Hepatocyte (in vitro differentiated cells): Measurements from ENCODE around the gene GDF15.

Experiments
- CTCF ChIP-seq: fragments of 200-600 bp; sonication (generic); IDR thresholded peaks from 2 replicates; pipeline ENCODE4 v1.5.1; 2016; ENCODE audit warnings: antibody characterized with exemption, mild to moderate bottlenecking; ENCODE audit not compliant: poor library complexity
- EZH2phosphoT487 ChIP-seq: fragments of 200-600 bp; sonication (generic); IDR thresholded peaks from one replicate; pipeline ENCODE4 v1.6.1; 2018; ENCODE audit warnings: antibody characterized with exemption, mild to moderate bottlenecking, low read depth, moderate library complexity; ENCODE audit not compliant: unreplicated experiment, severe bottlenecking

GRCh38 chr19:18361646-18362045 lies 24.3 kb upstream of the GDF15 start:
- TF ChIP-seq CTCF (no peak), EZH2phosphoT487 (no peak)
